ENCODE measurements around the gene SLC25A29.

SLC25A29 gene

GRCh38 chr14:100339766-100340422 is 33.6 kb upstream of the SLC25A29 start:
- no peak overlapping the region for H3K4me3 ChIP-seq (replicated peaks in 1 of 2; ENCODE audit: low read depth in 2 of 2, low read length in 2 of 2)
- TF ChIP-seq, protein P1, sequence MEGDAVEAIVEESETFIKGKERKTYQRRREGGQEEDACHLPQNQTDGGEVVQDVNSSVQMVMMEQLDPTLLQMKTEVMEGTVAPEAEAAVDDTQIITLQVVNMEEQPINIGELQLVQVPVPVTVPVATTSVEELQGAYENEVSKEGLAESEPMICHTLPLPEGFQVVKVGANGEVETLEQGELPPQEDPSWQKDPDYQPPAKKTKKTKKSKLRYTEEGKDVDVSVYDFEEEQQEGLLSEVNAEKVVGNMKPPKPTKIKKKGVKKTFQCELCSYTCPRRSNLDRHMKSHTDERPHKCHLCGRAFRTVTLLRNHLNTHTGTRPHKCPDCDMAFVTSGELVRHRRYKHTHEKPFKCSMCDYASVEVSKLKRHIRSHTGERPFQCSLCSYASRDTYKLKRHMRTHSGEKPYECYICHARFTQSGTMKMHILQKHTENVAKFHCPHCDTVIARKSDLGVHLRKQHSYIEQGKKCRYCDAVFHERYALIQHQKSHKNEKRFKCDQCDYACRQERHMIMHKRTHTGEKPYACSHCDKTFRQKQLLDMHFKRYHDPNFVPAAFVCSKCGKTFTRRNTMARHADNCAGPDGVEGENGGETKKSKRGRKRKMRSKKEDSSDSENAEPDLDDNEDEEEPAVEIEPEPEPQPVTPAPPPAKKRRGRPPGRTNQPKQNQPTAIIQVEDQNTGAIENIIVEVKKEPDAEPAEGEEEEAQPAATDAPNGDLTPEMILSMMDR (IDR thresholded peaks at IDR 0.05; ENCODE audit: low read depth, low read length) = no peak
- DNase-seq (ENCODE audit: low read depth in 2 of 2) = no peak

DNA sequence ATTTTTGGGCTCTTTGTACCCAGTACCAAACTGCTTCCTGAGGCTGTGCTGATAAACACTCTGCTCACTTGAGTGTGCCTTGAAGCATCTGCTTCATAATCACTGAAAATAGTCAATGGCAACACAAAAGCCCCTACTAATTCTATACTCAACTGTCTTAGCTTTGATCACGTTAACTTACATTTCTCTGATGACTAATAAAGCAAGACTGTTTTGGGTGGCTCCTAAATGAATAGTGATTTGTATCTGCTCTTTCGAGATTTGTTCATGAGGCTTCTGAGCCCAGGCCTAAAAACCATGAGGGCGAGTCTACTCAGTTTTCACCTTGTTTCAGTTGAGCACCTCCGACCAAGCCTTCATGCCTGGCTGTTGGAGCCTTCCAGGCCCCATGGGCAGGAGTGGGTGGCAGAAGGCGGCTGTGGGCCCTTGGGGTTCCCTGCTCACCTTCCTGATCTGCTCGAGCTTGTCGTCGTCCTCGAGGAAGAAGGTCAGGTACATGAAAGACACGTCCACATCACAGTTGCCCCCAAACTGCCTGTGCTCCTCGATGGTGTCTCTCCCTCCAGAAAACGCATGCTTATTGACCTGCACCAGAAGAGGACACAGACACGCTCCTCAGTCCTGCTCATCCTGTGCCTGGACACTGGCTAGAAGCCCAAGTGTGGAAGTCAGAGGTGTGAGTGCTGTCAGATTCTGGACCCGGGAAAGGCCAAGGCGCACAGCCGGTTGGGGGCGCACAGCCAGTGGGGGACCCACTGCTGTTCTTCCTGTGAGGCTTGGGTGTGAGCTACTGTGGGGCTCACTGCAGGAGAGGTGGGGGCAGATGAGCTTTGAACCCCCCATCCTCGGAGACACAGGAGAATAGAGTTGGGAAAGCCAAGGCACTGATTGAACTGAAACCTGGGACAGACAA is 30.6 kb upstream of the SLC25A29 start:
- TF ChIP-seq, protein P1 (IDR thresholded peaks at IDR 0.05; ENCODE audit: low read depth, low read length) = no peak
- no peak overlapping the region for H3K4me3 ChIP-seq (replicated peaks in 1 of 2; ENCODE audit: low read depth in 2 of 2, low read length in 2 of 2)
- no peak for DNase-seq (ENCODE audit: low read depth in 2 of 2)

GRCh38 chr14:100334904-100335303 is 28.7 kb upstream of the SLC25A29 start:
- TF ChIP-seq, protein P1 (IDR thresholded peaks at IDR 0.05; ENCODE audit: low read depth, low read length) = no peak
- no peak overlapping the region for H3K4me3 ChIP-seq (replicated peaks in 1 of 2; ENCODE audit: low read depth in 2 of 2, low read length in 2 of 2)
- DNase-seq (ENCODE audit: low read depth in 2 of 2) = no peak

DNA sequence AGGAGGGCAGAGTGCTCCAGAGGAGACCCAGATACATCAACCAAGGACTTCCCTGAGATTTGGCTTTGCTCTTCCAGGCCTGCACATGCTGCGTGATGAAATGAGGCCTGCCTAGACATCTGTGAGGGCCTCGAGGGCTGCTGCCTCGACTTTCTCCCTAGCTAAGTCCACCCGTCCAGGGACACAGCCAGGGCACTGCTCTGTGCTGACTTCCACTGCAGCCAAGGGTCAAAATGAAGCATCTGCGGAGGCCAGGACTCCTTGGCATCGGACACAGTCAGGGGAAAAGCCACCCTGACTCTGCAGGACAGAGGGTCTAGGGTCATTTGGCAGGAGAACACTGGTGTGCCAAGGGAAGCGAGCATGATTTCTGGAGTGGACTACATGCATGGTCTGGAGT is 27.6 kb upstream of the SLC25A29 start:
- no peak overlapping the region for H3K4me3 ChIP-seq (replicated peaks in 1 of 2; ENCODE audit: low read depth in 2 of 2, low read length in 2 of 2)
- DNase-seq (ENCODE audit: low read depth in 2 of 2) = no peak
- TF ChIP-seq, protein P1 (IDR thresholded peaks at IDR 0.05; ENCODE audit: low read depth, low read length) = no peak

GRCh38 chr14:100333311-100333710 is 27.1 kb upstream of the SLC25A29 start:
- TF ChIP-seq, protein P1 (IDR thresholded peaks at IDR 0.05; ENCODE audit: low read depth, low read length) = no peak
- DNase-seq (ENCODE audit: low read depth in 2 of 2) = no peak
- H3K4me3 ChIP-seq (replicated peaks in 1 of 2; ENCODE audit: low read depth in 2 of 2, low read length in 2 of 2) = no peak overlapping the region

- DNase-seq (ENCODE audit: low read depth in 2 of 2) = no peak
Observed at GRCh38 chr14:100332797-100333196, 26.6 kb upstream of the SLC25A29 start.

More at GRCh38 chr14:100332797-100333196, 26.6 kb upstream of the SLC25A29 start:
- TF ChIP-seq, protein P1 (IDR thresholded peaks at IDR 0.05; ENCODE audit: low read depth, low read length) = no peak
- no peak overlapping the region for H3K4me3 ChIP-seq (replicated peaks in 1 of 2; ENCODE audit: low read depth in 2 of 2, low read length in 2 of 2)
